NT2/D1 (cell line): Measurements from ENCODE around the gene ADGRD2.

ENCODE experiments used
- SUZ12 ChIP-seq: IDR thresholded peaks from 2 replicates; pipeline ENCODE4 v1.6.1; 2011; ENCODE audit not compliant: insufficient read length, insufficient read depth; ENCODE audit errors: extremely low read depth
- YY1 ChIP-seq: IDR thresholded peaks from 2 replicates; pipeline ENCODE4 v1.6.1; 2011; ENCODE audit not compliant: insufficient read length, insufficient read depth

GRCh38 chr9:124440786-124441185, 9.5 kb upstream of the ADGRD2 start:
- TF ChIP-seq SUZ12 (no peak), YY1 (no peak)
